Stimulated activated CD8-positive, alpha-beta memory T cell treated with anti-CD3 and anti-CD28 coated beads, Interleukin-7, amount 100 ng/mL, for 1 hour (primary cell): Measurements from ENCODE around the gene GAPDHS.

Source experiments
- DNase-seq, 2 donors: peaks; one replicate each; pipeline ENCODE4 v3.0.0-alpha.2; 2020; ENCODE audit warnings: low read depth in 2 of 2

The GAPDHS gene

GRCh38 chr19:35557539-35558399 is 24.5 kb downstream of the GAPDHS start:
- peak in 1 of 2 donors; percentile 31 for DNase-seq

GRCh38 chr19:35558400-35559280 is 25.4 kb downstream of the GAPDHS start:
- DNase-seq = no peak

DNA sequence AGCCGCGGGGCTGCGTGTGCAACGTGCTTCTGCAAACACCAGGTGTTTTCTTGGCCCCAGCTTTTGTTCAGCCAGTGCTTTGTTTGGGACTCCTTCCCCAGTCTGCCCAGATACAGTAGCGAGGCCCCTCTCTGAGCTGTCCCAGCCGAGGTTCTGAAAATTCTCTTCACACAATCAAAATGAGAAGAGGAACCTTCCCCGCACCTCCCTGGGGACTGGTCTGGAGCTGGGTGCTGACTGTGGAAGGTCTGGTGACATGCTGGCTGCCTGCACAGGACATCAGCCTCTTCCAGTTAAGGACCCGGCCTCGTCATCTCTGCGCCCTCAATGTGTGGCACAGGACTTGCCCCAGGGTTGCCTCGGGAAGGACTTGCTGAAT is 26.0 kb downstream of the GAPDHS start:
- DNase-seq = no peak

DNA sequence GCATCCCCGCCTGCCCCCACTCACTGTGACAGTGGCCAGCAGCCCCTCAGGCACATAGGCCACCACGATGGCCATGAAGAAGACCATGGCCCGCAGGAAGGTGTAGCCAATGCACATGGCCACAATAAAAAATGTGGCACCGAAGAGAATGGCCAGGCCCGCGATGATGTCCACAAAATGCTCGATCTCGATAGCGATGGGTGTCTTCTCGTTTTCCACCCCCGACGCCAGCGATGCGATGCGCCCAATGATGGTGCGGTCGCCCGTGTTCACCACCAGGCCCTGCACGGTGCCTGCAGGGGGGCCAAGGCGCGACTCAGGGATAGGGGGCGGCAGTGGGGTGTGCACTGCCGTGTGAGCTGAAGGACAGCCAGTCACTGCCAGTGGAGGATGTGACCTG is 26.5 kb downstream of the GAPDHS start:
- DNase-seq = no peak

DNA sequence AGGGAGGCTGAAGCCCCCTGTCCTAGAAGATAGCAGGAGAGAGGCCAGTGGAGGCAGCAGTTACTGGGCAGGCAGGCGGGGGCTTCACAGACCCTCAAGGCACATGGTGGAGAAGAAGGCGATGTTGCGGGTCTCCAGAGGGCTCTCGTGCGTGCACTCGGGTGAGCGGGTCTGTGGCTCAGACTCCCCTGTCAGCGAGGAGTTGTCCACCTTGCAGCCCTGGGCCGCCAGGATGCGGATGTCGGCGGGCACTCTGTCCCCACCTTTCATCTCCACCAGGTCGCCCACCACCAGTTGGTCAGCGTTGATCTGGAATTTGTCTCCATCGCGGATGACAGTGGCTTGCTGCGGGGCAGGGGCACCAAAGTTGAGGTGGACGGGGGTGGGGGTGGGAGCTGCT is 27.0 kb downstream of the GAPDHS start:
- DNase-seq = no peak

GRCh38 chr19:35560677-35561076 is 27.4 kb downstream of the GAPDHS start:
- DNase-seq = no peak

- DNase-seq = no peak
Observed at GRCh38 chr19:35561436-35561835, 28.2 kb downstream of the GAPDHS start.

DNA sequence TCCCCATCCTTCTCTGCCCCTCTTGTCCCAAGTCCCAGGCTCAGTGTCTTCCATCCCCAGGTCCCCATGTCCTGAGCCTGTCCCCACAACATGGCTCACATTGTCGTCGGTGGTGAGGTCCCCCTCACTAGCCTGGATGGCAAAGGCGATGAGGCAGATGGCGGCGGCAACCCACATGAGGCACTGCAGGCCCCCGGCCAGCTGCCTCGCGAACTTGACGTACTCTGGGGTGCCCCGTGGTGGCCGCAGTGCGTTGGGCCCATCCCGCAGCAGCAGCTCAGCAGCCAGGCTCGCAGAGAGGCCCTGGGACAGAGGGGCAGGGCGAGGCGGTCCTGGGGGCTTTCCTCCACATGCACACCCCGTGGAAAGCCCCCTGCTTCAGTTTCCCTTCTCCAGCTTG is 29.1 kb downstream of the GAPDHS start:
- no peak for DNase-seq

DNA sequence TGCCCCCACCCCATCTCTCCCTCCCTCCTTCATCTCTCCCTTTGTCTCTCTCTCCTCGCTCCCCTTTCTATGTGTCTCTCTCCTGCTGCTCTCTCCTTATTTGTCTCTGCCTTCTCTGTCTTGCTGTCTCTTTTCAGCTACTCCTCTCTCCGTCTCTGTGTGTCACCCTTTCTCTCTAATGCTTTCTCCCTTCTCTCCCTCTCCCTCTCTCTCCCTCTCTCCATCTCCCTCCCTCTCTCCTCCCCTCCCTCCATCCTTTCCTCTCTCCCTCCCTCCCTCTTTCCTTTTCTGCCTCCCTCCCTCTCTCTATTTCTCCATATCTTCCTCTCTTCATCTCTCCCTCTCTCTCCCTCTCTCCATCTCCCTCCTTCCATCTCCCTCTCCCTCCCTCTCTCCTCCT is 29.5 kb downstream of the GAPDHS start:
- DNase-seq = no peak

DNA sequence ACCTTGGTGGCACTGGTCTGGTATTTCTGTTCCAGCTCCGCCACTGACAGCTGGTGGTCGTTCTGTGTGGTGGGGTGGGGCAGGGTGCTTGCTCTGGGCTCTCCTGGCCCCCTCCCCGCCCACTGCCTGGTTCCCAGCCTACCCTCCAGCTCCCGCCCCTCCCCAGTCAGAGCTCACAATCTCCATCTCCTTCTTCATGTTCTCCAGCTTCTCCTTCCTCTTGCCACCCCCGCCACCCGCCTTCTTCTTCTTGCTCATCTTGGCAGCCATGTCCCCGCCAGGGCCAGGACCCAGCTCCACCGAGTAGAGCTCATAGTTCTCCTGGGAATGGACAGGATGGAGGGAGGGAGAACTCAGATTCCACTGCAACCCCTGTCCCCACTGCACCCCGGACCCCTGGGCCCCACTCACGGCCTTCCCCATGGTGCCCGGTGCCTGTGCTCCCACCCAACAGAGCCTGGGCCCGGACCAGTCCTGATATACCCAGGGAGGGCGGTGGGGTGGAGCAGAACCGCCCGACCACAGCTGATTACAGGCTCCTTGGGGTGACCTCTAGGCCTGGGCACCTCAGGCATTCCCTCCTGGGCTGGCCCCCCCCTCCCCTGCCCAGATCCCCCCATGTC is 30.1 kb downstream of the GAPDHS start, which contains the start of gene ATP4A:
Gene ATP4A (minus strand): TSS at position 452 of the 623 bp plus-strand sequence. CDS start 29 bp downstream, at position 423.
- no peak for DNase-seq

DNA sequence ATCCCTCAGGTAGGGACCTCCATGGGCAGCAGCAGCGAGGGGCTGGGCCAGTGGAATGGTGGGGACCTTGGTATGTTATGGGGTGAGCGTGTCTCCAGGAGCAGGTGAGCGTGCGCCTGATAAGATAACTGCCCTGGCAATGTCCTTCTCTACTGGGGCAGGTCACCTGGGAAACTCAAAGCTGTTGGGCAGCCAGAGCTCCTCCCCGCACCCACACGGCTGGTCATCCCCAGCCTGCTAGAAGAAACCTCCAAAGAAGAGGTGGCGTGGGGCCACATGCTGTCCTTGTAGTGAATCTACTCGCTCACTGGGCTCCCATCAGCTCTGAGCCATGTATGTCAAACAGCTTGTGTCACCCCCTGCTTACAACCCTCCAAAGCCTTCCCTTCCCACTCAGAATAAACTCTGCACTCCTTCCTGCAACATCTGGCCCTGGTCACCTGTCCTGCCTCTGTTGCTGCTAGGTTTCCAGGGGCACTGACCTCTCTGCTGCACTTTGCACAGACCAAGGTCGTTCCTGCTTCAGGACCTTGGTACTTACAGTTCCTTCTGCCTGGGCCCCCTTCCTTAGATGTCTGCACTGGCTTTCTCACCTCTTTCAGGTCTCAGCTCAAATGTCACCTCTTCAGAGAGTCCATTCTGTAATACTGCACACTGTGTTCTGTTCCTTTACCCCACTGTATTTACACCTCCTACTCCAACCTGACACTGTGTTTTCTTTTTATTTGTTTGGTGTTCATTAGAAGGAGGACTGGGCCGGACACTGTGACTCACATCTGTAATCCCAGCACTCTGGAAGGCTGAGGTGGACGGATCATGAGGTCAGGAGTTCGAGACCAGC is 32.0 kb downstream of the GAPDHS start:
- no peak for DNase-seq

GRCh38 chr19:35566738-35567137 is 33.5 kb downstream of the GAPDHS start:
- no peak for DNase-seq

- DNase-seq = no peak
Observed at GRCh38 chr19:35569281-35569781, 36.1 kb downstream of the GAPDHS start.

DNA sequence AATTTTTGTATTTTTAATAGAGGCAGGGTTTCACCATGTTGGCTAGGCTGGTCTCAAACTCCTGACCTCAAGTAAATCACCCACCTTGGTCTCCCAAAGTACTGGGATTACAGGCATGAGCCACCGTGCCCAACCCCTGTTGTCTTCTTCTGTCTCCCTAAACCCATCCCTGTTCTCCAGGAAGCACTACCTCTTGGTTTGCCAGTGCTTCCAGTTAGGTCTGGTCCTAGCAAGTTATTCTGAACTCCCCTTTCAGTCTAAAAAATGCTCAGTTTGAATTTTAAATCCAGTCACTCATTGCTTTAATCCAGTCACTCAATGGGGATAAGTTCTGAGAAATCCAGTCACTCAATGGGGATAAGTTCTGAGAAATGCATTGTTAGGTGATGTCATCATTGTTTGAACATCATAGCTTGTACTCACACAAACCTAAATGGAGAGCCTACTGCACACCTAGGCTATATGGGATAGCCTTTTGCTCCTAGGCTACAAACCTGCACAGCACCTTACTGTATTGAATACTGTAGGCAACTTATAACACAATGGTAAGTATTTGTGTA is 38.2 kb downstream of the GAPDHS start:
- DNase-seq = no peak

DNA sequence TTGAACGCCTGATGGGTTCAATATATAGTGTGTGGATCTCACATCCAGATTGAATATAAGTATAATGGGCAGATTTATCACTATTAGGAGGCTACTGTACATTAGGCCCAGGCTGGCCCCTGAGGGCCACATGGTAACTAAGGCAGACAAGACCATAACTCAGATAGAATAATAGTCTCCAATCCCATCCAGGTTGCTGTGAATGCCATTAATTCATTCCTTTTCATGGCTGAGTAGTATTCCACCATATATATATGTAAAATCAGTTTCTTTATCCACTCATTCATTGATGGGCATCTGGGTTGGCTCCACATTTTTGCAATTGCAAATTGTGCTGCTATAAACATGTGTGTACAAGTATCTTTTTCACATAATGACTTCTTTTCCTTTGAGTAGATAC is 44.7 kb downstream of the GAPDHS start:
- DNase-seq = no peak

- DNase-seq = no peak
Observed at GRCh38 chr19:35578707-35579106, 45.5 kb downstream of the GAPDHS start.

GRCh38 chr19:35582760-35583159 is 49.5 kb downstream of the GAPDHS start:
- DNase-seq = no peak

DNA sequence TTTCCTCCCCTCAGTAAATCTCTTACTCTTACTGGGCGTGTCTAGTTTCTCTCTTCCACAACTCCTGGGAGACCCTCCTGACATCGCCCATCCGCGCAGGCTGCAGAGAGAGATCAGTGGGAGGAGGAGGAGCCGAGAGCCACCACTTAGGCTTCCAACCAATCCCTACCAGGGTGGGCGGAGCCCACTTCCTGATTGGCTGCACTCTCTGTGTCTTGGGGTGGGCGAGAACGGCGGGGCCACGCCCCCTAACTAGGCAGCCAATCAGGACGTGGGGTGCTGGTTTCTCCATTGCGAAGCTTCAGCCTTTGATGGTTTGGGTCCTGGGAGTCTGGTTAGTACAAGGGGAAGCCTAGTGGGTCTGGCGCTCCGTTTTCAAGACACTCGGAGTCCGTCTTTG is 52.6 kb downstream of the GAPDHS start, which contains the start of gene PMIS2:
Gene PMIS2 (plus strand): TSS at position 326 of the 400 bp plus-strand sequence. CDS start 87 bp downstream, outside the sequence.
- DNase-seq = no peak

DNA sequence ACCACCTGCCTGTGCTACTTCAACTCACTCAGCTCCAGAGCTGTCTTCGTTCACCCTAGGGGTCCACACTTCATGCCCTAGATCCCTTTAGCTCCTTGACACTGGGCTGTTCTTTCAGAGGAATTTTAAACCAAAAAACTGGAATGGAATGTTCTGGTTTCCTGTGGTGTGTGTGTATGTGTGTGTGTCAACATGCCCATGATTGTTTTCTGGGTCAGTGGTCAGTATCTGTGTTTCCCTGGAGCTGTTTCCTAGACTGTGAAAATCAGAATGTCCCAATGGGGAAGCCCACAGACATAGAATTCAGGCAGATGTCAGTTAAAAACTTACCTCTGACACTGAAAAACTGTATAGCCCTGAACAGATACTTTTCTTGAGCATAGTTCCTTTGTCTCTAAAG is 54.1 kb downstream of the GAPDHS start:
- no peak for DNase-seq

- no peak for DNase-seq
Observed at GRCh38 chr19:35590875-35591274, 57.6 kb downstream of the GAPDHS start.

DNA sequence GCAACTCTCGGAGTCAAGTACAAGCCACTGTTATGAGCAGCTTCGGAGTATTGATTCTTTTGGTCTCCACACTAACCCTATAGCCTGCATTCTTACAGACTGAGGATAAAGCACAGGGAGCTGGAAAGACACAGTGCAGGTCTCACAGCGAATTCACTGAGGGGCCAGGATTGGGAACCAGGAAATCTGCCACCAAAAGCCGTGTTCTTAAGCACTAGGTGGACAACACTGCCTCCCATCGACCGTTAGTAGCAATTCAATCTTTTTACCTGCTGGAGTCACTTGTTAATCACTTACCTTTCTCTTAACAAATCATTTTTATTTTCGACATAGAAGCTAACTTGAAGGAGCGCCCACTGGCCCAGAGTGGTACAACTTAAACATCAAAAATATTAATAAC is 59.0 kb downstream of the GAPDHS start:
- DNase-seq = no peak
